Activated effector memory CD4-positive, alpha-beta T cell treated with anti-CD3 and anti-CD28 coated beads, Interleukin-2, amount 50 U/mL, for 16 hours (primary cell): ENCODE results near the gene TMEM260.

ENCODE experiments used
- DNase-seq: peaks from one replicate; pipeline ENCODE4 v3.0.0-alpha.2; 2020

Gene TMEM260

GRCh38 chr14:56579345-56580220 is at the start of gene TMEM260:
TSS of gene TMEM260 (plus strand) at chr14:56579798. CDS start at chr14:56579915, 117 bp downstream.
- peak; percentile 97 for DNase-seq

- no peak for DNase-seq
Measured at GRCh38 chr14:56532546-56532945, 47.1 kb upstream of the TMEM260 start.

- no peak for DNase-seq
Measured at GRCh38 chr14:56534656-56535055, 44.9 kb upstream of the TMEM260 start.

- DNase-seq: no peak
Measured at GRCh38 chr14:56539862-56540261, 39.7 kb upstream of the TMEM260 start.

GRCh38 chr14:56543436-56543835 is 36.2 kb upstream of the TMEM260 start:
- DNase-seq: no peak

- no peak for DNase-seq
Measured at GRCh38 chr14:56549721-56550120, 29.9 kb upstream of the TMEM260 start.

- DNase-seq: no peak
Measured at GRCh38 chr14:56552615-56553014, 27.0 kb upstream of the TMEM260 start.

- DNase-seq: no peak
Measured at GRCh38 chr14:56554301-56554700, 25.3 kb upstream of the TMEM260 start.

GRCh38 chr14:56555921-56556570 is 23.6 kb upstream of the TMEM260 start:
- DNase-seq: no peak

GRCh38 chr14:56559182-56559581 is 20.4 kb upstream of the TMEM260 start:
- DNase-seq: no peak

GRCh38 chr14:56561606-56562005 is 18.0 kb upstream of the TMEM260 start:
- no peak for DNase-seq

- DNase-seq: no peak
Measured at GRCh38 chr14:56562883-56563282, 16.7 kb upstream of the TMEM260 start.

- no peak for DNase-seq
Measured at GRCh38 chr14:56569174-56569573, 10.4 kb upstream of the TMEM260 start.

- DNase-seq: no peak
Measured at GRCh38 chr14:56570295-56570694, 9.3 kb upstream of the TMEM260 start.

- no peak for DNase-seq
Measured at GRCh38 chr14:56580221-56580711, 668 bp downstream of the TMEM260 start.

GRCh38 chr14:56581041-56581727 is 1.6 kb downstream of the TMEM260 start:
- no peak for DNase-seq

- no peak for DNase-seq
Measured at GRCh38 chr14:56585461-56586084, 6.0 kb downstream of the TMEM260 start.

- no peak for DNase-seq
Measured at GRCh38 chr14:56587701-56588100, 8.1 kb downstream of the TMEM260 start.

GRCh38 chr14:56590535-56590960 is 10.9 kb downstream of the TMEM260 start:
- no peak for DNase-seq

- DNase-seq: no peak
Measured at GRCh38 chr14:56592746-56593544, 13.3 kb downstream of the TMEM260 start.

GRCh38 chr14:56594428-56594827 is 14.8 kb downstream of the TMEM260 start:
- no peak for DNase-seq

- DNase-seq: no peak
Measured at GRCh38 chr14:56598519-56598918, 18.9 kb downstream of the TMEM260 start.
